GM23248 (cell line): ENCODE measurements around the gene PDGFD.

Experiments
- EZH2 ChIP-seq: fragments of 200-600 bp; sonication (generic); IDR thresholded peaks from 2 replicates; pipeline ENCODE4 v1.6.1; 2018; ENCODE audit warnings: antibody characterized with exemption, mild to moderate bottlenecking; ENCODE audit not compliant: insufficient read depth, poor library complexity, severe bottlenecking
- EZH2phosphoT487 ChIP-seq: fragments of 200-600 bp; sonication (generic); IDR thresholded peaks from 2 replicates; pipeline ENCODE4 v1.6.1; 2018; ENCODE audit warnings: antibody characterized with exemption, moderate library complexity, mild to moderate bottlenecking, low read depth; ENCODE audit not compliant: insufficient read depth

- no peak for TF ChIP-seq EZH2
- TF ChIP-seq EZH2phosphoT487, result no peak
Measured at GRCh38 chr11:103907136-103907535, 256.8 kb downstream of the PDGFD start.
